Esophagus squamous epithelium (tissue), 4 donors: ENCODE measurements around the gene NGFR.

Source experiments
- POLR2A ChIP-seq, 4 donors: fragments of 450-650 bp; IDR thresholded peaks; one replicate each; pipeline ENCODE4 v1.6.1; 2017; ENCODE audit warnings: antibody characterized with exemption in 4 of 4, mild to moderate bottlenecking in 4 of 4, moderate library complexity in 3 of 4
- TF ChIP-seq, protein P1 (sequence below), 6 experiments: fragments of 450-650 bp in 4 of 6; fragments of 200-600 bp in 2 of 6; sonication (generic) in 2 of 6; IDR thresholded peaks; one replicate each; pipeline ENCODE4 v1.5.1; 2016 to 2019; ENCODE audit warnings: antibody characterized with exemption in 6 of 6, mild to moderate bottlenecking in 4 of 6, moderate library complexity in 4 of 6

GRCh38 chr17:49557312-49558024 is 62.4 kb downstream of the NGFR start:
- TF ChIP-seq, protein P1, sequence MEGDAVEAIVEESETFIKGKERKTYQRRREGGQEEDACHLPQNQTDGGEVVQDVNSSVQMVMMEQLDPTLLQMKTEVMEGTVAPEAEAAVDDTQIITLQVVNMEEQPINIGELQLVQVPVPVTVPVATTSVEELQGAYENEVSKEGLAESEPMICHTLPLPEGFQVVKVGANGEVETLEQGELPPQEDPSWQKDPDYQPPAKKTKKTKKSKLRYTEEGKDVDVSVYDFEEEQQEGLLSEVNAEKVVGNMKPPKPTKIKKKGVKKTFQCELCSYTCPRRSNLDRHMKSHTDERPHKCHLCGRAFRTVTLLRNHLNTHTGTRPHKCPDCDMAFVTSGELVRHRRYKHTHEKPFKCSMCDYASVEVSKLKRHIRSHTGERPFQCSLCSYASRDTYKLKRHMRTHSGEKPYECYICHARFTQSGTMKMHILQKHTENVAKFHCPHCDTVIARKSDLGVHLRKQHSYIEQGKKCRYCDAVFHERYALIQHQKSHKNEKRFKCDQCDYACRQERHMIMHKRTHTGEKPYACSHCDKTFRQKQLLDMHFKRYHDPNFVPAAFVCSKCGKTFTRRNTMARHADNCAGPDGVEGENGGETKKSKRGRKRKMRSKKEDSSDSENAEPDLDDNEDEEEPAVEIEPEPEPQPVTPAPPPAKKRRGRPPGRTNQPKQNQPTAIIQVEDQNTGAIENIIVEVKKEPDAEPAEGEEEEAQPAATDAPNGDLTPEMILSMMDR (IDR thresholded peaks at IDR 0.05) = peak; percentile 32 to 58 (median 44)
- no peak for TF ChIP-seq POLR2A (IDR thresholded peaks at IDR 0.05)
